ENCODE measurements around the gene LCLAT1.

Gene LCLAT1

GRCh38 chr2:30675758-30676157 is 228.7 kb downstream of the LCLAT1 start:
- no peak for DNase-seq (ENCODE audit: low spot score)

DNA sequence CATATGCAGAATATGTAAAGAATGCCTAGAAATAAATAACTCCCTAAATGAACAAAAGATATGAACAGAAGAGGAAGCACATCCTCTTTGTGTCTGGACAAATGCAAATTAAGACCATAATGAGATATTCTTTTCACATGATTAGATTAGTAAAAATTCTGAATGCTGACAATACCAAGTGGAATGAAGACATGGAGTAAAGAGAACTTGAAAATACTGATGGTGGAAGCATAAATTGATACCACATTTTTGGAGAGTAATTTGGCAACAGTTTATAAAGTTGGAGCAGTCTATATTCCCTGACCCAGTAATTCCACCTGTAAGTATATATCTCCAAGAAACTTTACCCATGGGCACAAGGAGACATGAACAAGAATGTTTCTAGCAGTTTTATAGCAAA is 230.2 kb downstream of the LCLAT1 start:
- DNase-seq (ENCODE audit: low spot score) = no peak

GRCh38 chr2:30677861-30678385 is 230.9 kb downstream of the LCLAT1 start:
- DNase-seq (ENCODE audit: low spot score) = no peak

GRCh38 chr2:30678410-30679137 is 231.5 kb downstream of the LCLAT1 start:
- no peak for DNase-seq (ENCODE audit: low spot score)

DNA sequence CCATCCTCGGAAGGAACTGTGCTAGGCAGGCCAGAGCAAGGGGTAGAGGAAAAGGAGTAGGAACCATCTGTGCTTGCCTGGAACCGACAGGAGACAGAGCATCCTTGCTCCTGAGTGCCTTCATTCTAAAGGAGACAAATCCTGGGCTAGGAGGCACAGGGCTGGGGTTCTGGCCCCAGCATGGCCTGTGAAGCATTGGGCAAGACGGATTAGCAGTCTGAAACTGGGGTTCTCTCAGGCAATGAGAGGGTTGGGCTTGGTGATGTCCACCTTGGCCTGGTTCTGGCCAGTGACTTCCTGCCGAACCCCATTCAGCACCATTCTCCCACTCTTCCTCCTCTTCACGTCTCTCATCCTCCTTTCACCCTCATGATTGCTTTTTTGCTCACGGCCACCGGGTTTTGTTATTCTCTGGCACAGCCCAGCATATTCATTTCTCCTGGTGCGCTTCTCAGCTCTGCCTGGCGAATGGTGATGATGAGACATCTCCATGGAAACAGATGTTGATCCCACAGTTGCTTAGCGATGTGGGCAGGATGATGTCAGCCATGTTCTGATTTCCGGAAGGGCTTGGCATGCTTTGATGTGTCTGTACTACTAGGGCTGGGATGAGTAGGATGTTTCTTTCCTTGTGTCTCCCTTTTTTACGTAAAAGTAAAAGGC is 232.5 kb downstream of the LCLAT1 start:
- no peak for DNase-seq (ENCODE audit: low spot score)

GRCh38 chr2:30680121-30680520 is 233.1 kb downstream of the LCLAT1 start:
- DNase-seq (ENCODE audit: low spot score) = no peak

DNA sequence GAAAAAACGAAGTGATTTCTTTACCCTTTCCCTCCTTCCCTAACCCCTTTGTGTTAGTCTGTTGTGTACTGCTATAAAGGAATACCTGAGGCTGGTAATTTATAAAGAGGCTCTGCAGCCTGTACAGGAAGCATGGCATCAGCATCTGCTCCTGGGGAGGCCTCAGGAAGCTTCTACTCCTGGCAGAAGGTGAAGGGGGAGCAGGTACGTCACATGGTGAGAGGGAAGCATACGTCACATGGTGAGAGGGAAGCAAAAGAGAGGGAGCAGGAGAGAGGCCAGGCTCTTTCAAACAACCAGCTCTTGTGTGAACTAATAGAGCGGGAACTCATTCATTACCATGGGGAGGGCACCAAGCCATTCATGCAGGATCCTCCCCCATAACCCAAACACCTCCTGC is 234.0 kb downstream of the LCLAT1 start:
- no peak for DNase-seq (ENCODE audit: low spot score)

GRCh38 chr2:30683236-30683956 is 236.3 kb downstream of the LCLAT1 start:
- DNase-seq (ENCODE audit: low spot score) = no peak

DNA sequence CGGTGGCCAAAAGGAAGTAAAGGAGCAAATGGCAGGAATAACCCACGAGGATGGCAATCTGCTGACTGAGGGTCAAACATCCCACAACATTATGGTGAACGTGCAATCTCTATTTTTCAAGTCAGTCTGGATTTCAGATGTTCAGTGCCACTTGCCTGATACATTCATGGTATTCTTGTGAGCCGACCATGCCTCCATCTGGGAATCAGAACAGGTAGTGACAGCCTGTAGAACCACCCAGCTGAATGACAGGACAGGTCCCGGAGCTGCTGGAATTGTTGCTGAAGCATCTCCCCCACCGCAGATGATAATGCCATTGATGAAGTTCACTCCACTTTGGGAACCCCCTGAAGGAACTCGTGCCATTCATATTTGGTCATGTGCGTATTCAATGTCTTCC is 237.0 kb downstream of the LCLAT1 start:
- no peak for DNase-seq (ENCODE audit: low spot score)

DNA sequence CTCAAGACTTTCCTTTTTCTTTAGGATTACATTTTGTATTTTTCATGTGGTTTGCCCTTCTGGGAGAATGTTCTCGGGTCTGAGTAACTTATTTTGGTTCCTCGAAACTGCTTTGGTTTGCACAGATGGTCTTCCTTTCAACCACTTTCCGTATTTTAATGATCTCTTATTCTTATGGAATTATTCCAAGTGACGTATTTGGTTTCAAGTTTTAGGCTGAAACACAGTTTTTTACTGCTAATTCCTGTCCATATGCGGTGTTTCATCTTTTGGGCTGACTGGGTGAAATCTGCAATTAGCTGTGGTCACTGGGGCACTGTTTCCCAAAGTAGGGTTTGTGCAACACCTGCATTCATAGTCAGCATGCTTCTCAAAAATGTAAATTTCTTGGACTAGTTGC is 237.5 kb downstream of the LCLAT1 start:
- no peak for DNase-seq (ENCODE audit: low spot score)

- DNase-seq (ENCODE audit: low spot score) = no peak
Measured at GRCh38 chr2:30684996-30685395, 237.9 kb downstream of the LCLAT1 start.

DNA sequence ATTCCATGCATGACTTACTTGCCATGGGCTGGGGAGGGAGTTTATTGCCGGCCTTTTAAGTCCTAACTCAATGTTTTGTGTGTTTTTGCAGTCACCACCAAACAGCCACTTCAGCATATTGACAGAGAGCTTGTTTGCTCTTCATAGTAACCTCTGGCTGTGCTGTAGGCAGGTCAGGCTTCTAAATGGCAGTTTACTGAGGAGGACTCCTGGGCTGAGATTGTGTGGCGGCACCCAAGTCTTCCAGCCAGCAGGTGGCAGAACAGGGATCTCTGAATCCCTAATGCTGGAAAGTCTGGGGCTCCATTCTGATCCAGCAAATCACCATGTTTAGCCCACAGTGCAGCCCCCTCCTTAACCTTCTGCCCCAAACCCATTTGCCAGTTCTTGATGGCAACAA is 239.0 kb downstream of the LCLAT1 start:
- no peak for DNase-seq (ENCODE audit: low spot score)

- no peak for DNase-seq (ENCODE audit: low spot score)
Measured at GRCh38 chr2:30686669-30687068, 239.6 kb downstream of the LCLAT1 start.

DNA sequence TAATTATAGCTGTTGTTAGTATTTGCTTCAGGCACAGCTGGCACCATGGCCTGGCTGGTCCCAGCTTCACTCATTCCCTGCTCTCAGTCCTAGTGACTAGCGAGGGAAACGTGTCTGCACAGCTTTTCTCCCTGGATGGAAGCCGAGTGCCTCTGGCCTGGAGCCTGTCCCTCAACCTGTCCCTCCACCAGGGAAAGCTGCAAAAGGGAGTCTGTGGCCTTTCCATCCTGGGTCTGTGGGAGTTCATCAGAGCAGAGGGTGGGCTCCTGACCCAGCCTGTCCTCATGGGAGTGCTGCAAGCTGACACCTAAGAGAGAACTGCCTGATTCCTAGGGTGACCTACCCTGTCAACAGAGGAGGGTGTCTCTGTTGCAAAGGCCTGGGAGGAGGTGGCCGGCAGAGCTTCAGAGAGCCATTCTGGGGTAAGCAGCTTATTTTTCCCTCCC is 241.9 kb downstream of the LCLAT1 start:
- DNase-seq (ENCODE audit: low spot score) = no peak

GRCh38 chr2:30689496-30690125 is 242.6 kb downstream of the LCLAT1 start:
- DNase-seq (ENCODE audit: low spot score) = no peak

GRCh38 chr2:30690126-30690561 is 243.1 kb downstream of the LCLAT1 start:
- no peak for DNase-seq (ENCODE audit: low spot score)

- DNase-seq (ENCODE audit: low spot score) = no peak
Measured at GRCh38 chr2:30691091-30691947, 244.3 kb downstream of the LCLAT1 start.

DNA sequence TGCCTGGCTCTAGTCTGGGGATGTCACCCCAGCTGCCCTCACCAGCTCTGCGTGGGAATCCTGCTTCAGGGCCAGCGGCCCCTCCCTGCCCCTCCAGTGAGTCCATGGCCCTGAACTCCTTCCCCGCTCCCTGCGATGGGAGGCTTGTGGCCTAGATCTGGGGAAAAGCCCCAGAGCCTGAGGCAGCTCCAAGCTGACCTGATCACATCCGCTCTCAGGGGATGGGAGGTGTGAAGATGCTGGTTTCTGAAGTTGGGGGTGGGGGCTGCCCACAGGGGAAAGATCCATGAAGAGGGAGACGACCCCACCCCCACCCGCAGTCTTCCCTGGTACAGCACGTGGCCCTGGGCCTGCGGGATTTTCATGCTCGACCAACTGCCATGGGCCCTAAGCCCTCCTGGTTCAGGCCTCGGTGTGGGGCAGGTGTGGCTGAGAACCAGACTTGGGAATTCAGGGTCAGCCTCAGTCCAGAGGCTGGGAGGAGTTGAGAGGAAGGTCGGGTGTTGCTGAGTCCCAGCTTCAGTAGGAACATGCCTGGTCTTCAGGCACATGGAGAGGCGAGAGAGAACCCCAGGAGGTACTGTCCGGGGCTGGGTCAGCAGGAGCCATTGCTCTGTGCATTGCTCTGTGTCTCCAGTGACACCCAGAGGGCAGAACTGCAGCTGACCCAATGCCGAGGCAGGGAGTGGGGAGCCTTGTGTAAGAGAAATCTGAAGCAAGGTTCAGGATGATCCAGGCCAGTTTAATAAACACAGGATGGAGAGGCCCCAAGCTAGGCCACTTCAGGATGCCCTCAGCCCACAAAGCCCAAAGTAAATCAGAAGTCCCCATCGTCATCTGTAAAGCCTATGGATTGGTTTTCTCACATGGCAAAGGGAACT is 245.1 kb downstream of the LCLAT1 start:
- DNase-seq (ENCODE audit: low spot score) = no peak

DNA sequence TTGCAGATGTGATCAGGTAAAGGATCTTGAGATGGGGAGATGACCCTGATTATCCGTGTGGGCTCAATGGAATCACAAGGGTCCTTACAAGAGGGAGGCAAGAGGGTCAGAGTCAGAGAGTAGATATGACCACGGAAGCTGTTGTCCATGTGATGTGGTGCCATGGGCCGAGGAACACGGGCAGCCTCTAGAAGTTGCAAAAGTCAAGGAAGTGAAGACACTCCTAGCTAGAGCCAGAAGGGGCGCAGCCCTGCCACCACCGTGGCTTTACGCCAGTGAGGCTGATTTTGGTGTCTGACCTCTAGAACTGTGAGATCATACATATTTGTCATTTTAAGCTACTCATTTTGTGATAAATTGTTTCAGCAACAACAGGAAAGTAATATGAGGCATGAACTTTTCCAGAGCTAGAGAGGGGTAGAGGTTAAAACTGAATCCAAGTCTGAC is 245.8 kb downstream of the LCLAT1 start:
- no peak for DNase-seq (ENCODE audit: low spot score)
